Keratinocyte (primary cell): ENCODE measurements around the gene MLPH. TPM values are rescaled to one million over a fixed set of nuclear protein-coding genes. Genes with fewer than 3 reads are reported as not detected.

Experiments used
- DNase-seq: peaks from one replicate; pipeline ENCODE4 v3.0.0-alpha.2; 2011; ENCODE audit warnings: low read depth, missing footprints, low spot score
- FAIRE-seq: peaks from 2 replicates; lab custom pipeline; 2011; peaks lifted over from hg19 to GRCh38; lab: Jason Lieb, UNC
- H2AFZ ChIP-seq: 2 replicates; pipeline ENCODE4 v1.6.0; 2012; ENCODE audit warnings: low read length, control low read depth, inconsistent platforms; ENCODE audit not compliant: control insufficient read depth
- H3K27ac ChIP-seq: 2 replicates; pipeline ENCODE4 v1.5.1; 2011; ENCODE audit warnings: low read length; ENCODE audit not compliant: control insufficient read depth, insufficient read depth
- H3K27me3 ChIP-seq: 3 replicates; pipeline ENCODE4 v1.6.0; 2011; ENCODE audit warnings: low read length; ENCODE audit not compliant: control insufficient read depth, insufficient read depth; ENCODE audit errors: extremely low read depth
- H3K36me3 ChIP-seq, 2 experiments: 2 replicates in 1 of 2; 3 replicates in 1 of 2; pipeline ENCODE4 v1.5.1; 2011; ENCODE audit warnings: low read length in 2 of 2, mild to moderate bottlenecking in 1 of 2; ENCODE audit not compliant: control insufficient read depth in 2 of 2, insufficient read depth in 2 of 2; ENCODE audit errors: extremely low read depth in 1 of 2
- H3K4me1 ChIP-seq: 3 replicates; pipeline ENCODE4 v1.5.1; 2011; ENCODE audit warnings: low read length; ENCODE audit not compliant: control insufficient read depth, insufficient read depth; ENCODE audit errors: extremely low read depth
- H3K4me2 ChIP-seq: 3 replicates; pipeline ENCODE4 v1.6.0; 2011; ENCODE audit warnings: low read depth, low read length; ENCODE audit not compliant: control insufficient read depth, insufficient read depth; ENCODE audit errors: extremely low read depth
- H3K4me3 ChIP-seq, 3 experiments: fragments of 200-600 bp in 1 of 3; sonication (generic) in 1 of 3; 2 replicates in 2 of 3; 3 replicates in 1 of 3; pipeline ENCODE4 v1.5.1; 2011 to 2016; ENCODE audit warnings: low read length in 3 of 3, mild to moderate bottlenecking in 3 of 3, control low read depth in 2 of 3, inconsistent platforms in 1 of 3, low read depth in 1 of 3, mixed read lengths in 1 of 3, mixed run types in 1 of 3, moderate library complexity in 1 of 3; ENCODE audit not compliant: control insufficient read depth in 2 of 3, insufficient read depth in 2 of 3; ENCODE audit errors: extremely low read depth in 1 of 3
- H3K79me2 ChIP-seq: 2 replicates; pipeline ENCODE4 v1.6.0; 2012; ENCODE audit warnings: low read length; ENCODE audit not compliant: control insufficient read depth, insufficient read depth
- H3K9ac ChIP-seq: 3 replicates; pipeline ENCODE4 v1.6.0; 2011; ENCODE audit warnings: low read length; ENCODE audit not compliant: control insufficient read depth, insufficient read depth; ENCODE audit errors: extremely low read depth
- H3K9me1 ChIP-seq: 3 replicates; pipeline ENCODE4 v1.6.0; 2011; ENCODE audit warnings: low read length; ENCODE audit not compliant: control insufficient read depth, insufficient read depth; ENCODE audit errors: extremely low read depth
- H3K9me3 ChIP-seq: 2 replicates; pipeline ENCODE4 v1.5.1; 2012; ENCODE audit warnings: low read depth, low read length; ENCODE audit not compliant: control insufficient read depth
- H4K20me1 ChIP-seq: 3 replicates; pipeline ENCODE4 v1.6.0; 2011; ENCODE audit warnings: low read length; ENCODE audit not compliant: control insufficient read depth, insufficient read depth; ENCODE audit errors: extremely low read depth
- CTCF ChIP-seq, 3 experiments: IDR thresholded peaks in 1 of 3; conservative IDR thresholded peaks in 1 of 3; optimal IDR thresholded peaks in 1 of 3; 2 replicates in 2 of 3; 3 replicates in 1 of 3; pipeline versions ENCODE3 to v1.5.1; 2011; ENCODE audit warnings: low read length in 3 of 3, mild to moderate bottlenecking in 3 of 3, moderate library complexity in 2 of 3, control low read depth in 1 of 3, inconsistent platforms in 1 of 3; ENCODE audit not compliant: insufficient read depth in 2 of 3; ENCODE audit errors: extremely low read depth in 1 of 3
- EZH2 ChIP-seq: IDR thresholded peaks from one replicate; pipeline ENCODE4 v1.6.1; 2012; ENCODE audit warnings: inconsistent platforms, mild to moderate bottlenecking, low read length, moderate library complexity
- dilution Hi-C: fragments of 300-500 bp; cut with MboI; formaldehyde crosslinking; loops from one replicate; pipeline ENCODE4 v1.7.0; 2020; ENCODE audit warnings: low sequenced_read_pairs; ENCODE audit not compliant: extremely low pct_ligation_motif_present
- polyA plus RNA-seq, 5 experiments: library from polyadenylated mRNA; depleted of rRNA in 3 of 5; stranded (reverse) in 3 of 5; stranded (forward) in 1 of 5; unstranded in 1 of 5; fragments of >200 nt; gene quantifications; 1 replicate in 1 of 5; 2 replicates in 3 of 5; 3 replicates in 1 of 5; pipeline versions ENCODE4 v1.2.1 to v1.2.3, GENCODE V29; 2011 to 2012; ENCODE audit warnings: missing spikeins in 2 of 5, low read depth in 1 of 5, low replicate concordance in 1 of 5

Gene MLPH
- polyA plus RNA-seq, 1 donor (not counting 4 experiments of a cell fraction or from before 2014, with no cell fraction given): 0.67 TPM

- no peak overlapping the region for H2AFZ ChIP-seq
- no peaks in the 10 kb centered on the region for H3K4me1 ChIP-seq
- dilution Hi-C loops: no loop called here
- DNase-seq (no peak), FAIRE-seq (no peak)
- H3K27ac ChIP-seq: no peak overlapping the region
- H3K36me3 ChIP-seq: no peaks in the 10 kb centered on the region
- no peaks in the 10 kb centered on the region for H3K9me1 ChIP-seq
- no peak overlapping the region for H3K9ac ChIP-seq
- no peaks in the 10 kb centered on the region for H3K9me3 ChIP-seq
- H4K20me1 ChIP-seq: no peaks in the 10 kb centered on the region
- no peaks in the 10 kb centered on the region for H3K27me3 ChIP-seq
- H3K4me2 ChIP-seq: no peak overlapping the region
- H3K4me3 ChIP-seq: no peak overlapping the region
- TF ChIP-seq CTCF (optimal IDR thresholded peaks at IDR 0.05 in 1 of 3, IDR thresholded peaks at IDR 0.05 in 1 of 3, conservative IDR thresholded peaks at IDR 0.05 in 1 of 3; ENCODE audit: extremely low read depth in 1 of 3, insufficient read depth in 2 of 3, low read length in 3 of 3) (no peak), EZH2 (no peak)
- no peaks in the 10 kb centered on the region for H3K79me2 ChIP-seq
These were observed 22.9 kb downstream of the MLPH start for GRCh38 chr2:237509905-237510304.

GRCh38 chr2:237510502-237511217 lies 23.6 kb downstream of the MLPH start:
- H3K4me1 ChIP-seq: no peaks in the 10 kb centered on the region
- H3K79me2 ChIP-seq: no peaks in the 10 kb centered on the region
- no peak overlapping the region for H3K4me3 ChIP-seq
- no peaks in the 10 kb centered on the region for H4K20me1 ChIP-seq
- no peak overlapping the region for H2AFZ ChIP-seq
- H3K36me3 ChIP-seq: no peaks in the 10 kb centered on the region
- no peaks in the 10 kb centered on the region for H3K27me3 ChIP-seq
- no peak for TF ChIP-seq EZH2
- TF ChIP-seq CTCF (optimal IDR thresholded peaks at IDR 0.05 in 1 of 3, IDR thresholded peaks at IDR 0.05 in 1 of 3, conservative IDR thresholded peaks at IDR 0.05 in 1 of 3; ENCODE audit: extremely low read depth in 1 of 3, insufficient read depth in 2 of 3, low read length in 3 of 3): no peak
- no peak overlapping the region for H3K9ac ChIP-seq
- FAIRE-seq (no peak), DNase-seq (no peak)
- no peaks in the 10 kb centered on the region for H3K9me1 ChIP-seq
- H3K9me3 ChIP-seq: no peaks in the 10 kb centered on the region
- H3K27ac ChIP-seq: no peak overlapping the region
- dilution Hi-C loops: no loop called here
- H3K4me2 ChIP-seq: no peak overlapping the region
